Vagina (tissue), 2 donors: ENCODE data around the gene SCAMP5. TPM values are rescaled to one million over a fixed set of nuclear protein-coding genes. Genes with fewer than 3 reads are reported as not detected.

Source experiments
- DNase-seq, 2 donors: peaks; one replicate each; pipeline ENCODE4 v3.0.0-alpha.2; 2017; ENCODE audit errors: extremely low spot score in 2 of 2
- H3K27ac ChIP-seq: fragments of 200-600 bp; sonication (generic); one replicate; pipeline ENCODE4 v1.5.1; 2019
- H3K27me3 ChIP-seq: fragments of 200-600 bp; sonication (generic); one replicate; pipeline ENCODE4 v1.5.1; 2019
- H3K36me3 ChIP-seq, 2 donors: fragments of 200-600 bp; sonication (generic); one replicate each; pipeline ENCODE4 v1.5.1; 2017 to 2019
- H3K4me1 ChIP-seq: fragments of 200-600 bp; sonication (generic); one replicate; pipeline ENCODE4 v1.5.1; 2019
- H3K4me3 ChIP-seq, 2 donors: fragments of 200-600 bp; sonication (generic); 1 replicate in 1 of 2; 2 replicates in 1 of 2; pipeline ENCODE4 v1.5.1; 2016 to 2019
- H3K9me3 ChIP-seq: fragments of 200-600 bp; sonication (generic); one replicate; pipeline ENCODE4 v1.5.1; 2019
- POLR2A ChIP-seq, 2 donors: fragments of 450-650 bp; IDR thresholded peaks; one replicate each; pipeline ENCODE4 v1.6.1; 2017; ENCODE audit warnings: antibody characterized with exemption in 2 of 2, mild to moderate bottlenecking in 2 of 2, moderate library complexity in 2 of 2
- POLR2AphosphoS5 ChIP-seq, 2 donors: sonication (generic); formaldehyde crosslinking; IDR thresholded peaks; one replicate each; pipeline ENCODE4 v1.9.0; 2017; ENCODE audit warnings: antibody characterized with exemption in 2 of 2, mild to moderate bottlenecking in 2 of 2, low read depth in 1 of 2; ENCODE audit not compliant: insufficient read depth in 1 of 2
- intact Hi-C: fragments of 100-400 bp; cut with DNase I; formaldehyde crosslinking; loops from one replicate; pipeline ENCODE4 v1.15.1; 2023
- total RNA-seq: library from RNA; depleted of rRNA; stranded (reverse); fragments of >200 nt; gene quantifications from one replicate; pipeline ENCODE4 v1.2.3, GENCODE V29; 2016
- TF ChIP-seq, protein P1 (sequence below), 3 experiments: fragments of 450-650 bp in 2 of 3; fragments of 200-600 bp in 1 of 3; sonication (generic) in 1 of 3; IDR thresholded peaks; one replicate each; pipeline ENCODE4 v1.5.1; 2017 to 2019; ENCODE audit warnings: antibody characterized with exemption in 3 of 3, mild to moderate bottlenecking in 2 of 3, moderate library complexity in 2 of 3

SCAMP5 gene
- total RNA-seq, 1 donor from 2014 or later, result 6.6 TPM

DNA sequence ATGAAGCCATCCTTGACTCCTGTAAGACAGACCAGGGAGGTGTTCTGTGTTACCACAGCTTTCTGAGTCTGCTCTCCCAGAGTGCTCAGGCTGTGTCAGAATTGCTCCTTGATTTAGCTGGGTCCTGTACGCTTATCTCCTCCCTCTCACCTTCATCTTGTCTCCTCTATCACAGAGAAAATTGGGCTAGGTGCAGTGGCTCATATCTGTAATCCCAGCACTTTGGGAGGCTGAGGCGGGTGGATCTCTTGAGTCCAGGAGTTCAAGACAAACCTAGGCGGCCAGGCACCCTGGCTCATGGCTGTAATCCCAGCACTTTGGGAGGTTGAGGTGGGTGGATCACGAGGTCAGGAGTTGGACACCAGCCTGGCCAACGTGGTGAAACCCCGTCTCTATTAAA lies 5.9 kb downstream of the SCAMP5 start:
- TF ChIP-seq, protein P1, sequence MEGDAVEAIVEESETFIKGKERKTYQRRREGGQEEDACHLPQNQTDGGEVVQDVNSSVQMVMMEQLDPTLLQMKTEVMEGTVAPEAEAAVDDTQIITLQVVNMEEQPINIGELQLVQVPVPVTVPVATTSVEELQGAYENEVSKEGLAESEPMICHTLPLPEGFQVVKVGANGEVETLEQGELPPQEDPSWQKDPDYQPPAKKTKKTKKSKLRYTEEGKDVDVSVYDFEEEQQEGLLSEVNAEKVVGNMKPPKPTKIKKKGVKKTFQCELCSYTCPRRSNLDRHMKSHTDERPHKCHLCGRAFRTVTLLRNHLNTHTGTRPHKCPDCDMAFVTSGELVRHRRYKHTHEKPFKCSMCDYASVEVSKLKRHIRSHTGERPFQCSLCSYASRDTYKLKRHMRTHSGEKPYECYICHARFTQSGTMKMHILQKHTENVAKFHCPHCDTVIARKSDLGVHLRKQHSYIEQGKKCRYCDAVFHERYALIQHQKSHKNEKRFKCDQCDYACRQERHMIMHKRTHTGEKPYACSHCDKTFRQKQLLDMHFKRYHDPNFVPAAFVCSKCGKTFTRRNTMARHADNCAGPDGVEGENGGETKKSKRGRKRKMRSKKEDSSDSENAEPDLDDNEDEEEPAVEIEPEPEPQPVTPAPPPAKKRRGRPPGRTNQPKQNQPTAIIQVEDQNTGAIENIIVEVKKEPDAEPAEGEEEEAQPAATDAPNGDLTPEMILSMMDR (IDR thresholded peaks at IDR 0.05), result no peak
- no peak for TF ChIP-seq POLR2A (IDR thresholded peaks at IDR 0.05)
- no peaks in the 10 kb centered on the region for H3K4me1 ChIP-seq
- no peak for DNase-seq
- H3K27ac ChIP-seq, result no peak overlapping the region
- no peaks in the 10 kb centered on the region for H3K9me3 ChIP-seq
- H3K36me3 ChIP-seq, result no peaks in the 10 kb centered on the region
- no peak overlapping the region for H3K4me3 ChIP-seq
- no peaks in the 10 kb centered on the region for H3K27me3 ChIP-seq
- intact Hi-C loops, result no loop called here

DNA sequence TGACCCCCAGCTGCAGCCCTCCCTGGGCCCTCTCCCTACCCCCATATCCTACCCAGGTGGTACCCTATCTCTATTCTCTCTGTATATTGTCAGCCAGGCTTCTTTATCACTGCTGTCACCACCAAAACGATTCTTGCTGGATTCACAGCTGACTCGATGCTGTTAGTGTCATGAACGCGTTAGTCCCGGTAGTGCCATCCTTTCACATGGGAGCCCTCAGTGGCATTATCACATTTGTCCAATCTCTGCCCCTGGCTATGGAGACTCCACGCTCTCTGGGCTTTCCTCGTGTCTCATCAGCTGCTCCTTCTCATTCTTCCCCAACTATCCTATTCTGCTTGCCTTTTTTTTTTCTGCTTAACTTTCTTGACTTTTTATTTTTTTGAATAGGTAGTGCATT lies 7.0 kb downstream of the SCAMP5 start:
- Histone ChIP-seq H3K4me3 (no peak overlapping the region), H3K4me1 (no peaks in the 10 kb centered on the region), H3K27ac (no peak overlapping the region), H3K9me3 (no peaks in the 10 kb centered on the region), H3K36me3 (no peaks in the 10 kb centered on the region), H3K27me3 (no peaks in the 10 kb centered on the region)
- DNase-seq, result no peak
- intact Hi-C loops, result no loop called here
- TF ChIP-seq POLR2AphosphoS5 (IDR thresholded peaks at IDR 0.05; ENCODE audit: insufficient read depth in 1 of 2, low read depth in 1 of 2), result no peak

DNA sequence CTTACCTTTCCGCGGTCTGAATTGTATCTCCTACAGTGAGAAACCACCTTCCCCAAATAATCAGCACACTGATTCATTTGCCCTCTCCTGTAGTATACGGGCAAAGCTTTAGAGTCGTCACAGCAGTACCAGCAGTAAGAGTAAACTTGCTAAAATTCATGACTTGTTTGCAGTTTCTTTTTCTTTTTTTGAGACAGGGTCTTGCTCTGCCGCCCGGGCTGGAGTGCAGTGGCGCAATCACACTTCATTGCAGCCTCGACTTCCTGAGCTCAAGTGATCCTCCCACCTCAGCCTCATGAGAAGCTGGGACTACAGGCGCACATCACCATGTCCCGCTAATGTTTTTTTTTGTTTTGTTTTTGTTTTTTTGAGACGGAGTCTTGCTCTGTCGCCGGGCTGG lies 11.9 kb downstream of the SCAMP5 start:
- no peaks in the 10 kb centered on the region for H3K4me1 ChIP-seq
- DNase-seq, result no peak
- H3K36me3 ChIP-seq, result no peaks in the 10 kb centered on the region
- intact Hi-C loops, result no loop called here
- no peaks in the 10 kb centered on the region for H3K27me3 ChIP-seq
- TF ChIP-seq, protein P1 (IDR thresholded peaks at IDR 0.05), result no peak
- TF ChIP-seq POLR2A (IDR thresholded peaks at IDR 0.05) (no peak), POLR2AphosphoS5 (IDR thresholded peaks at IDR 0.05; ENCODE audit: insufficient read depth in 1 of 2, low read depth in 1 of 2) (no peak)
- H3K27ac ChIP-seq, result no peak overlapping the region
- H3K9me3 ChIP-seq, result no peaks in the 10 kb centered on the region
- no peak overlapping the region for H3K4me3 ChIP-seq

DNA sequence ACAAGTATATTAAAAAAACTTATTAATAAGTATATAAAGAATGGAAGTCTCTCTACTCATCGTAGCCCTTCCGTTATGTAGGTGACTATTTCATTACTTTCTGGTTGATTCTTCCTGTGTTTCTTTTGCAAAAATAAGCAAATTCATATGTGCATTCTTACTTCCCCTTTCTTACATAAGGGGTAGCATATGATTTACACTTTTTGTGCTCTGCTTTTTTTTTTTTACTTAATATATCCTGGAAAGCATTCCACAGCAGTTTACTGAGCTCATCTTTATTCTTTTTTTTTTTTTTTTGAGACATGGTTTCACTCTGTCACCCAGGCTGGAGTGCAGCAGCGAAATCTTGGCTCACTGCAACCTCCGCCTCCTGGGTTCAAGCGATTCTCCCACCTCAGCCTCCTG lies 12.9 kb downstream of the SCAMP5 start:
- no peaks in the 10 kb centered on the region for H3K36me3 ChIP-seq
- H3K27ac ChIP-seq, result no peak overlapping the region
- intact Hi-C loops, result no loop called here
- H3K4me1 ChIP-seq, result no peaks in the 10 kb centered on the region
- DNase-seq, result no peak
- no peak overlapping the region for H3K4me3 ChIP-seq
- H3K9me3 ChIP-seq, result no peaks in the 10 kb centered on the region
- TF ChIP-seq POLR2AphosphoS5 (IDR thresholded peaks at IDR 0.05; ENCODE audit: insufficient read depth in 1 of 2, low read depth in 1 of 2), result no peak
- TF ChIP-seq POLR2A (IDR thresholded peaks at IDR 0.05), result no peak
- TF ChIP-seq, protein P1 (IDR thresholded peaks at IDR 0.05), result no peak
- no peaks in the 10 kb centered on the region for H3K27me3 ChIP-seq

DNA sequence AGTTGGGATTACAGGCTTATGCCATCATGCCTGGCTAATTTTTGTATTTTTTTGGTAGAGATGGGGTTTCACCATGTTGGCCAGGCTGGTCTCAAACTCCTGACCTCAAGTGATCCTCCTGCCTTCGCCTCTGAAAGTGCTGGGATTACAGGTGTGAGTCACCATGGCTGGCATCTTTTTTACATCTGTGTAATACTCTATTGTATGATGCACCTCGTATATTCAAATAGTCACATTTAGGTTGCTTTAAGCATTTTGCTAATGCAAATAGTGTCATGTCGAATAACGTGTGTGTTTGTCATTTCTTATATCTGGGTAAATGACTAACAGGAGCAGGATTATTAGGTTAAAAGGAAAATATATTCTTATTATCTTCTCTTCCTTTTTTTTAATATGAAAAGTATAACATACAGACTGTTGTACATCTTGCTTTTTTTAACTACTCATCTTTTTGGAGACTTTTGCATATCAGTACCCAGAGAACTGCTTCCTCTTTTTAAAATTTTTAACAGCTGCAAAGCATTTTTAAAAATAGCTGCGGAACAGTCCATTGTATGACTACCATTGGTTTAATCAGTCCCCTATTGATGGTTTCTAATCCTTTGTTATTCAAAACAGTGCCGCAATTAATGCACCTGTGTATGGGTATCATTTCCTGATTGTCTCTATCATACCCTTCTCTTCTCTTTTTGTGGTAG lies 13.4 kb downstream of the SCAMP5 start:
- Histone ChIP-seq H3K4me3 (no peak overlapping the region), H3K9me3 (no peaks in the 10 kb centered on the region), H3K27ac (no peak overlapping the region), H3K36me3 (no peaks in the 10 kb centered on the region), H3K27me3 (no peaks in the 10 kb centered on the region), H3K4me1 (no peaks in the 10 kb centered on the region)
- DNase-seq, result no peak
- intact Hi-C loops, result no loop called here
- TF ChIP-seq, protein P1 (IDR thresholded peaks at IDR 0.05), result no peak
- TF ChIP-seq POLR2AphosphoS5 (IDR thresholded peaks at IDR 0.05; ENCODE audit: insufficient read depth in 1 of 2, low read depth in 1 of 2) (no peak), POLR2A (IDR thresholded peaks at IDR 0.05) (no peak)
